ENCODE data around the gene WIPI1. TPM values are rescaled to one million over a fixed set of nuclear protein-coding genes. Genes with fewer than 3 reads are reported as not detected.

The WIPI1 gene
- total RNA-seq, 1 donor from 2014 or later: 89.9 TPM

DNA sequence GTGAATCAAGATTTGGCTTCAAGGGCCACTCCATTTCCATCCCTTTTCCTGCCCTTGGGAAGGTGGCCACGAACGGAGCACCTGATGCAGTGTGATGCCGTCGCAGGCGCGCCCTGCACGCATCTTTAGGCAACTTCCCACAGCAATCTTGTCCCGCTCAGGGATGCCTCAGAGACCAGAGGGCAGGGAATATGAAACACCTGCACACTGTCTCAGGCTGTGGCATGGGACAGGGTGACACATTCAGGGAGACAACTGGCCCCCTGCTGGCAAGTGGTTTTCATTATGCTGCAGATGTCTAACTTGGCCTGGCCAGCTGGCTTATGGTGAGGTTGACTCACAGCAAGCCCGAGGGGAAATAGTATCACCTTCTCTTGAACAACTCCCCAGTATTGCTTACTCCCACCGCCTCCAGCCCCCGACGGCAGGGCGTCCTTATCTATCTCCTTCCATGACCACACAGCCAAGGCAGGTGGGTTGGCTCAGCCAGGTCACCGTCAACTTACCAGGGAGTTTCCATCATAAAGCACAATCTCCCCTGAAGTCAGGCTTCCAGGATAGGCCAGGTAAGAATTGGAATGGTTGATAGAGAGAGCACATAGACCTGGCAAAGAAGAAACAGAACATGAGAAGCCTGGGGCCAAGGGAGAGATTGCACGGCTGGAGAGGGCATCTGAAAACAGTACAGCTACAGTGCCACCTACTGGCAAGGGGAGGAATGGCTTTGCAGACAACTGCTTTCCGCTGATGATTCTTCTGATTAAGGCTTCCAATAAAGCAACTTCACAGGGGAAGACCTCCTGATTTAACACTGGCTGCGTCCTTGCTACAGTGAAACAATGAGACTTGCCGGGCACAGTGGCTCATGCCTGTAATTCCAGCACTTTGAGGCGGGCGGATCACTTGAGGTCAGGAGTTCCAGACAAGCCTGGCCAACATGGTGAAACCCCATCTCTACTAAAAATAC is 21.1 kb downstream of the WIPI1 start:
- peak overlapping the region; percentile 82 for H3K27ac ChIP-seq (replicated peaks)
- H3K4me3 ChIP-seq: no peak overlapping the region
- H3K27me3 ChIP-seq (ENCODE audit: low read depth): no peaks in the 10 kb centered on the region
- H3K9me3 ChIP-seq (replicated peaks): no peaks in the 10 kb centered on the region
- DNase-seq: peak; percentile 66
- peak; percentile 93 for TF ChIP-seq CTCF (IDR thresholded peaks at IDR 0.05; ENCODE audit: borderline replicate concordance)
- H3K4me1 ChIP-seq: peaks cover 85% of the 10 kb centered on the region
- intact Hi-C loops (cut with micrococcal nuclease): loop anchor here (10.0 kb wide), 1 partner anchor 171 kb away; no protein-coding TSS in a partner anchor
- H3K36me3 ChIP-seq: peaks cover 73% of the 10 kb centered on the region

- no peak for TF ChIP-seq CTCF (IDR thresholded peaks at IDR 0.05; ENCODE audit: borderline replicate concordance)
- intact Hi-C loops (cut with micrococcal nuclease): loop anchor here (10.0 kb wide), 1 partner anchor 171 kb away; no protein-coding TSS in a partner anchor
- Histone ChIP-seq H3K27me3 (ENCODE audit: low read depth) (no peaks in the 10 kb centered on the region), H3K4me3 (no peak overlapping the region), H3K9me3 (replicated peaks) (no peaks in the 10 kb centered on the region), H3K27ac (replicated peaks) (peak overlapping the region; percentile 82), H3K36me3 (peaks cover 74% of the 10 kb centered on the region), H3K4me1 (peaks cover 80% of the 10 kb centered on the region)
- no peak for DNase-seq
Measured at GRCh38 chr17:68435361-68435760, 21.9 kb downstream of the WIPI1 start.

- H3K27me3 ChIP-seq (ENCODE audit: low read depth): no peaks in the 10 kb centered on the region
- H3K36me3 ChIP-seq: peaks cover 80% of the 10 kb centered on the region
- intact Hi-C loops (cut with micrococcal nuclease): loop anchor here (10.0 kb wide), 1 partner anchor 169 kb away; no protein-coding TSS in a partner anchor
- H3K9me3 ChIP-seq (replicated peaks): no peaks in the 10 kb centered on the region
- TF ChIP-seq CTCF (IDR thresholded peaks at IDR 0.05; ENCODE audit: borderline replicate concordance): no peak
- peaks cover 66% of the 10 kb centered on the region for H3K4me1 ChIP-seq
- no peak for DNase-seq
- H3K4me3 ChIP-seq: no peak overlapping the region
- H3K27ac ChIP-seq (replicated peaks): peak overlapping the region; percentile 7
Measured at GRCh38 chr17:68433911-68434508, 23.3 kb downstream of the WIPI1 start.

DNA sequence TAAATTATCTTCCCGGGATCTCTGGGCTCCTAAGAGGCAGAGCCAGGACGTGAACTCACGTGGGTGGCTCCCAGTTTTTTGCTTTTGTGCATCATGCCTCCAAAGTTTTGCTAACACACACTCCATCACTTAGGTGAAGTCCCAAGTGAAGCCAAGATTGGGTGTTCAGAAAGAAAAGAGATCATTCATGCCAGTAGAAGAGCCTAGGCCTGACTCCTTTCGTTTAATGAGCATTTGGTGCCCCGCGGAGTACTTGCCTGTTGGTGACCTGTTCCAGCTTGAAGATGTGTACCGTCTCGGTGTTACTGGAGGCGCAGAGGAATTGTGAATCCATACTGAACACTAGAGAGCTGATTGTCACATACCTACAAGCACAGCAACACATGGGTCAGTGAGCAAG is 24.1 kb downstream of the WIPI1 start:
- intact Hi-C loops (cut with micrococcal nuclease): loop anchor here (10.0 kb wide), 1 partner anchor 168 kb away; no protein-coding TSS in a partner anchor
- no peaks in the 10 kb centered on the region for H3K27me3 ChIP-seq (ENCODE audit: low read depth)
- DNase-seq: no peak
- peaks cover 82% of the 10 kb centered on the region for H3K36me3 ChIP-seq
- H3K9me3 ChIP-seq (replicated peaks): no peaks in the 10 kb centered on the region
- no peak for TF ChIP-seq CTCF (IDR thresholded peaks at IDR 0.05; ENCODE audit: borderline replicate concordance)
- peak overlapping the region; percentile 57 for H3K27ac ChIP-seq (replicated peaks)
- H3K4me1 ChIP-seq: peaks cover 63% of the 10 kb centered on the region
- no peak overlapping the region for H3K4me3 ChIP-seq

DNA sequence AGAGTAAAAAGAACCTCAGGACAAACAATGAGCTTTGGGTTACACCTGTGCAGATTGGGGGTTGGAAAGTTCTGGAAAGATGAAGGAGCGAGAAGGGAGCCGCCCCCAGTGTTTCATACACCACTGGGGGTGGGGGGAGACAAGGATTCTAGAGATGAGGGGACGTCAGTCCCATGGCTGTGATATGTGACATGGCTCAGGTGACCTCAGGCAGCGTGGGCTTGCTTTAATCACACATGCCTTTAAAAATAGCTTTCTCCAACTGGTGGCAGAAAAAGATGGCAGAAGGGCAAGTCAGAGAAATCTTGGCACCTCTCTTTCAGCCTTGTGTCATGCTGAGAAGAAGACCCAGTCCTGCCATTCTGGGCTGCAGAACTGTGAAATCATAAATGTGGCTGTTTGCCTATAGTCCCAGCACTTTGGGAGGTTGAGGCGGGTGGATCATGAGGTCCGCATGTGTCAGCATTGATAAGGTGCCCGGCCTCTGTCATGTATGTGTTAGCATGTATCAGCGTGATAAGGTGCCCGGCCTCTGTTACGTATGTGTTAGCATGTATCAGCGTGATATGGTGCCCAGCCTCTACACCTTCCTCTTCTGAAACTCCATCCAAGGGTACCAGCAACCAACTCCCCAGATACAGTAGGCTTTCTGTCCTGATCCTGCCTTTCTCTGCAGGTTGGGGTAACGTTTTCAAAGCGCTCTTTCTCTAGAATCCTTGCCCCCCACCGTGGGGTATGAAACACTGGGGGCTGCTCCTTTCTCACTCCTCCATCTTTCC is 25.0 kb downstream of the WIPI1 start:
- TF ChIP-seq CTCF (IDR thresholded peaks at IDR 0.05; ENCODE audit: borderline replicate concordance): peak; percentile 3
- H3K9me3 ChIP-seq (replicated peaks): no peaks in the 10 kb centered on the region
- DNase-seq: no peak
- intact Hi-C loops (cut with micrococcal nuclease): loop anchor here (10.0 kb wide), 1 partner anchor 167 kb away; no protein-coding TSS in a partner anchor
- H3K27ac ChIP-seq (replicated peaks): peak overlapping the region; percentile 57
- no peaks in the 10 kb centered on the region for H3K27me3 ChIP-seq (ENCODE audit: low read depth)
- peaks cover 90% of the 10 kb centered on the region for H3K36me3 ChIP-seq
- peaks cover 53% of the 10 kb centered on the region for H3K4me1 ChIP-seq
- no peak overlapping the region for H3K4me3 ChIP-seq
